Measurements from ENCODE around the gene DCLK2. TPM values are rescaled to one million over a fixed set of nuclear protein-coding genes. Genes with fewer than 3 reads are reported as not detected.

DCLK2 gene
- total and polyA plus RNA-seq, 2 experiments from 2014 or later, result 3.2 to 4.8 TPM

- Histone ChIP-seq H3K4me3 (no peak overlapping the region), H3K27ac (no peak overlapping the region), H3K27me3 (no peaks in the 10 kb centered on the region), H3K36me3 (no peaks in the 10 kb centered on the region), H3K9me3 (ENCODE audit: low read depth) (no peaks in the 10 kb centered on the region), H3K4me1 (ENCODE audit: low read depth) (no peaks in the 10 kb centered on the region)
- no peak for DNase-seq (ENCODE audit: low read depth in 1 of 2, low spot score in 1 of 2)
- TF ChIP-seq CTCF (IDR thresholded peaks at IDR 0.05; ENCODE audit: low read depth, low read length), result no peak
These were observed 190.2 kb downstream of the DCLK2 start for GRCh38 chr4:150268444-150268843.

DNA sequence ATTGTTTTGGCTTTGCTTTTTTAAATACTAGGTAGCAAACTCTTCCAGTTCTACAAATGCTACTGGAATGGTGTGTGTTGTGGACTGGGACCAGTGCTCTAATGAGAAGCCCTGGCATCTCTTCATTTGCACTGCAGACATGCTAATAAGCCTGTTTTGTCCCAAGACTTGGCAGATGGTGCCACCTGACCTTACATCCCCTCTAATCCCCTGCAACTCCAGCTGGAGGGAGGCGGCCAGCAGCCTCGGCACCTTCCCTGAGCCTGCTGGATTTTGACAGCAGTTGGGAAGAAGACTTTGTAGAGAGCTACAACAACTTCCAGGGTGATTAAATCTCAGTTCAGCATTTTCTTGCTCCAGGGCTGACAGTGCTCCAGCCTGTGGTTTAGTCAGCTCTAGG lies 200.0 kb downstream of the DCLK2 start:
- peaks cover 9% of the 10 kb centered on the region for H3K4me1 ChIP-seq (ENCODE audit: low read depth)
- TF ChIP-seq CTCF (IDR thresholded peaks at IDR 0.05; ENCODE audit: low read depth, low read length), result no peak
- no peaks in the 10 kb centered on the region for H3K36me3 ChIP-seq
- no peak overlapping the region for H3K27ac ChIP-seq
- DNase-seq (ENCODE audit: low read depth in 1 of 2, low spot score in 1 of 2), result no peak
- no peak overlapping the region for H3K4me3 ChIP-seq
- H3K27me3 ChIP-seq, result no peaks in the 10 kb centered on the region
- H3K9me3 ChIP-seq (ENCODE audit: low read depth), result no peaks in the 10 kb centered on the region

DNA sequence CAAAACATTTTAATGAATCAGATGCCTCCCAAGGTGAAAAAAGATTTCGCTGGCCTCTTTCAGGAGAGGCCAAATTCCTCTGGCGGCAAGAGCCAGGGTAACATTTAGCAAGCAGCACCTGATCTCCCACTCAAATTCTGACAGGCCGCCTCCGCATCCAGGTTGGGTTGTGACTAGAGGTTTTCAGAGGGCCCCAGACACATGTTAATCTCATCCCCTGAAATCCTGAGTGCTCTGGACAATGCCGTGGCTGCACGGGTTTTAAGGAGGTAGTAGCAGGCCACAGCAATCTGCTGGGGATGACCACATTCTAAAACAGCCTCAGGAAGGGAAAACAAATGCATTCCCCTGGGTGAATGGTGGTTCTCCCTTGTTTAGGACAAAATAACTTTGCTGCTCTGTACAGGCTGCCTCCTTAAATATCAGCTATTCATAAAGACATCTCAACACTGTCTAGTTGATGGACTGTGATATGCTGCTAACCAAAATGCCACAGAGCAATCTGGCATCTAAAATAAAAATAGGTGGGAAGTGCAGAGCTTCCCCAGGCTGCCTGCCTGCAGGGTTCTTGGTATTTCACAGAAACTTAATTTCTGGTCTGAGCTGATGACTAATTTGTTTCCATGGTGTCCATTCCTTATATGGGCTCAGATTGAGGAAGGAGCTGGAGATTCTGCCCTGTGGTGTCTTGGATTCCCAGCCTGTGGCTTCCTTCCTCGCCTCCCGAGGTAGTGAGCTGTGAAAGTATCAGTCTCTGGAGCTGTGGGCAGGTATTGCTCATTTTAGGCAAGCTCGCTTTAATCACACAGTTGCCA lies 202.0 kb downstream of the DCLK2 start:
- no peak for TF ChIP-seq CTCF (IDR thresholded peaks at IDR 0.05; ENCODE audit: low read depth, low read length)
- Histone ChIP-seq H3K27ac (peak overlapping the region; percentile 16), H3K9me3 (ENCODE audit: low read depth) (no peaks in the 10 kb centered on the region), H3K36me3 (no peaks in the 10 kb centered on the region), H3K27me3 (no peaks in the 10 kb centered on the region), H3K4me3 (no peak overlapping the region), H3K4me1 (ENCODE audit: low read depth) (peaks cover 9% of the 10 kb centered on the region)
- DNase-seq (ENCODE audit: low read depth in 1 of 2, low spot score in 1 of 2), result peak in 1 of 2 donors; percentile 83

GRCh38 chr4:150280975-150281374 lies 202.7 kb downstream of the DCLK2 start:
- TF ChIP-seq CTCF (IDR thresholded peaks at IDR 0.05; ENCODE audit: low read depth, low read length), result no peak
- no peaks in the 10 kb centered on the region for H3K36me3 ChIP-seq
- H3K27ac ChIP-seq, result no peak overlapping the region
- H3K9me3 ChIP-seq (ENCODE audit: low read depth), result no peaks in the 10 kb centered on the region
- no peak for DNase-seq (ENCODE audit: low read depth in 1 of 2, low spot score in 1 of 2)
- H3K4me3 ChIP-seq, result no peak overlapping the region
- no peaks in the 10 kb centered on the region for H3K27me3 ChIP-seq
- peaks cover 9% of the 10 kb centered on the region for H3K4me1 ChIP-seq (ENCODE audit: low read depth)

DNA sequence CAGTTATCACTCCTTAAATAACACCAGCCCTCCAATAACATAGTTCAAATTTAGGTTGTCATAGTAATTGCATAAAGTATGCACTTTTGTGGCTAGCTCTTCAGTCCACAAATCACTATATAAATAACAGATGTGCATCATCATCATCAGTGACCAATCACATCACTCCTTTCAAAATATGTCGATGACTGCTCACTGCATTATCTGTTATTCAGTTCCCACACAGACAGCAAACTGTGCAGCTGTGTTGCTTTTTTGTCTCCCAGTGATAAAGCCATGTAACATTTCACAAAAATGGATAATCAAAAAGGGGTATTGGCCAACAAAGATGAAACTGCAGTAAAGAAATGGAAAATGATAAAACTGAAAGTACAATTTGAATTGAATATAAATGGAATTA lies 205.4 kb downstream of the DCLK2 start:
- peak in 1 of 2 donors; percentile 93 for DNase-seq (ENCODE audit: low read depth in 1 of 2, low spot score in 1 of 2)

More for the DNA sequence above, 205.4 kb downstream of the DCLK2 start:
- TF ChIP-seq CTCF (IDR thresholded peaks at IDR 0.05; ENCODE audit: low read depth, low read length), result no peak
- Histone ChIP-seq H3K4me3 (no peak overlapping the region), H3K27me3 (no peaks in the 10 kb centered on the region), H3K9me3 (ENCODE audit: low read depth) (no peaks in the 10 kb centered on the region), H3K36me3 (no peaks in the 10 kb centered on the region), H3K4me1 (ENCODE audit: low read depth) (peaks cover 13% of the 10 kb centered on the region), H3K27ac (no peak overlapping the region)
